GM06990 (cell line): ENCODE results near the gene MYCL.

ENCODE experiments used
- DNase-seq: peaks from one replicate; pipeline ENCODE4 v3.0.0-alpha.2; 2011; ENCODE audit not compliant: insufficient read length; ENCODE audit errors: extremely low read depth
- H3K27me3 ChIP-seq: replicated peaks from 2 replicates; pipeline ENCODE4 v1.6.0; 2011; ENCODE audit warnings: low read length; ENCODE audit not compliant: control insufficient read depth, insufficient read depth
- H3K36me3 ChIP-seq: 2 replicates; pipeline ENCODE4 v1.5.1; 2011; ENCODE audit warnings: low read length; ENCODE audit not compliant: control insufficient read depth, insufficient read depth
- H3K4me3 ChIP-seq: replicated peaks from 2 replicates; pipeline ENCODE4 v1.5.1; 2011; ENCODE audit warnings: low read depth, mild to moderate bottlenecking, control low read depth, low read length
- TF ChIP-seq, protein P1 (sequence below): IDR thresholded peaks from 2 replicates; pipeline ENCODE4 v1.5.1; 2011; ENCODE audit warnings: low read length, control low read depth, mild to moderate bottlenecking, inconsistent platforms; ENCODE audit not compliant: insufficient read depth, poor library complexity, severe bottlenecking

MYCL gene

GRCh38 chr1:39857126-39857878, 44.4 kb downstream of the MYCL start:
- no peak for DNase-seq
- TF ChIP-seq, protein P1, sequence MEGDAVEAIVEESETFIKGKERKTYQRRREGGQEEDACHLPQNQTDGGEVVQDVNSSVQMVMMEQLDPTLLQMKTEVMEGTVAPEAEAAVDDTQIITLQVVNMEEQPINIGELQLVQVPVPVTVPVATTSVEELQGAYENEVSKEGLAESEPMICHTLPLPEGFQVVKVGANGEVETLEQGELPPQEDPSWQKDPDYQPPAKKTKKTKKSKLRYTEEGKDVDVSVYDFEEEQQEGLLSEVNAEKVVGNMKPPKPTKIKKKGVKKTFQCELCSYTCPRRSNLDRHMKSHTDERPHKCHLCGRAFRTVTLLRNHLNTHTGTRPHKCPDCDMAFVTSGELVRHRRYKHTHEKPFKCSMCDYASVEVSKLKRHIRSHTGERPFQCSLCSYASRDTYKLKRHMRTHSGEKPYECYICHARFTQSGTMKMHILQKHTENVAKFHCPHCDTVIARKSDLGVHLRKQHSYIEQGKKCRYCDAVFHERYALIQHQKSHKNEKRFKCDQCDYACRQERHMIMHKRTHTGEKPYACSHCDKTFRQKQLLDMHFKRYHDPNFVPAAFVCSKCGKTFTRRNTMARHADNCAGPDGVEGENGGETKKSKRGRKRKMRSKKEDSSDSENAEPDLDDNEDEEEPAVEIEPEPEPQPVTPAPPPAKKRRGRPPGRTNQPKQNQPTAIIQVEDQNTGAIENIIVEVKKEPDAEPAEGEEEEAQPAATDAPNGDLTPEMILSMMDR = no peak
- Histone ChIP-seq H3K36me3 (no peaks in the 10 kb centered on the region; the same call in 1 of the 2 replicates), H3K4me3 (no peak overlapping the region), H3K27me3 (no peaks in the 10 kb centered on the region)

GRCh38 chr1:39854738-39855137, 47.0 kb downstream of the MYCL start:
- no peaks in the 10 kb centered on the region for H3K27me3 ChIP-seq
- H3K36me3 ChIP-seq = no peaks in the 10 kb centered on the region; the same call in none of the 2 replicates
- no peak overlapping the region for H3K4me3 ChIP-seq
- no peak for DNase-seq
- TF ChIP-seq, protein P1 = no peak

DNA sequence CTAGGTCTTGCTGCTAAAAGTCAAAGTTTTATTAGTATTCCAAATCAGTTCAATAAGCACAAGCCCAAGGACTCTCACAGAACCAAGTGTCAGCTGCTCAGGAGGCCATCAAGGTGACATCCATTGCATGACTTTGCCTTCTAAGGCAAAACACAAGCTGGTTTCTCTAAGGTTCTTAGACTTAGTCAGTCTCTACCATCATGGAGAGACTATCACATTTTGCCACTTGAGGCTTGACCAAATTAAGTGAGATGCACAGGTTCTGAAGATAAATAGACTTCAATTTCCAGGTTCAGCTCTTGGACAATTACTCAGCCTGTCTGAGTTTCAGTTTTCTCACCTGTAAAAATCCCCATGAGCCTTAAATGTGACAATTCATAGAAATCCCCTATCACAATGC, 47.4 kb downstream of the MYCL start:
- TF ChIP-seq, protein P1 = no peak
- H3K36me3 ChIP-seq = no peaks in the 10 kb centered on the region; the same call in none of the 2 replicates
- H3K4me3 ChIP-seq = no peak overlapping the region
- H3K27me3 ChIP-seq = no peaks in the 10 kb centered on the region
- no peak for DNase-seq

- no peaks in the 10 kb centered on the region; the same call in none of the 2 replicates for H3K36me3 ChIP-seq
- no peak for DNase-seq
These were observed 48.8 kb downstream of the MYCL start for GRCh38 chr1:39852876-39853275.

GRCh38 chr1:39852214-39852791, 49.4 kb downstream of the MYCL start:
- Histone ChIP-seq H3K4me3 (no peak overlapping the region), H3K27me3 (no peaks in the 10 kb centered on the region), H3K36me3 (peaks cover under 1% of the 10 kb centered on the region)
- no peak for DNase-seq
- TF ChIP-seq, protein P1 = no peak

More at GRCh38 chr1:39852876-39853275, 48.8 kb downstream of the MYCL start:
- TF ChIP-seq, protein P1 = no peak
- Histone ChIP-seq H3K27me3 (no peaks in the 10 kb centered on the region), H3K4me3 (no peak overlapping the region)
